ENCODE data around the gene NPAS2. TPM values are rescaled to one million over a fixed set of nuclear protein-coding genes. Genes with fewer than 3 reads are reported as not detected.

The NPAS2 gene
- total RNA-seq, 4 donors from 2014 or later, result 7.7 to 83.2 (median 15.1) TPM

GRCh38 chr2:100976061-100976460 lies 156.1 kb downstream of the NPAS2 start:
- Histone ChIP-seq H3K4me1 (no peaks in the 10 kb centered on the region), H3K4me3 (no peak overlapping the region), H3K9me3 (no peaks in the 10 kb centered on the region), H3K27me3 (no peaks in the 10 kb centered on the region), H3K27ac (no peak overlapping the region), H3K36me3 (peaks cover 0 to 21% (median 0%) of the 10 kb centered on the region in 3 donors)
- TF ChIP-seq POLR2A (IDR thresholded peaks at IDR 0.05) (no peak), EP300 (IDR thresholded peaks at IDR 0.05) (no peak)
- TF ChIP-seq, protein P1, sequence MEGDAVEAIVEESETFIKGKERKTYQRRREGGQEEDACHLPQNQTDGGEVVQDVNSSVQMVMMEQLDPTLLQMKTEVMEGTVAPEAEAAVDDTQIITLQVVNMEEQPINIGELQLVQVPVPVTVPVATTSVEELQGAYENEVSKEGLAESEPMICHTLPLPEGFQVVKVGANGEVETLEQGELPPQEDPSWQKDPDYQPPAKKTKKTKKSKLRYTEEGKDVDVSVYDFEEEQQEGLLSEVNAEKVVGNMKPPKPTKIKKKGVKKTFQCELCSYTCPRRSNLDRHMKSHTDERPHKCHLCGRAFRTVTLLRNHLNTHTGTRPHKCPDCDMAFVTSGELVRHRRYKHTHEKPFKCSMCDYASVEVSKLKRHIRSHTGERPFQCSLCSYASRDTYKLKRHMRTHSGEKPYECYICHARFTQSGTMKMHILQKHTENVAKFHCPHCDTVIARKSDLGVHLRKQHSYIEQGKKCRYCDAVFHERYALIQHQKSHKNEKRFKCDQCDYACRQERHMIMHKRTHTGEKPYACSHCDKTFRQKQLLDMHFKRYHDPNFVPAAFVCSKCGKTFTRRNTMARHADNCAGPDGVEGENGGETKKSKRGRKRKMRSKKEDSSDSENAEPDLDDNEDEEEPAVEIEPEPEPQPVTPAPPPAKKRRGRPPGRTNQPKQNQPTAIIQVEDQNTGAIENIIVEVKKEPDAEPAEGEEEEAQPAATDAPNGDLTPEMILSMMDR (IDR thresholded peaks at IDR 0.05), result no peak
- WGBS, 2 donors, result 94 to 100% methylated on average over 3 to 6 of the region's 6 CpGs
- no peak for DNase-seq (ENCODE audit: low spot score in 2 of 2)

- DNase-seq (ENCODE audit: low spot score in 2 of 2), result no peak
- peaks cover 0 to 16% (median 0%) of the 10 kb centered on the region in 3 donors for H3K36me3 ChIP-seq
- no peak overlapping the region for H3K27ac ChIP-seq
- WGBS, 2 donors, result 77 to 83% methylated on average over 19 of the region's 19 CpGs
- TF ChIP-seq EP300 (IDR thresholded peaks at IDR 0.05) (no peak), POLR2A (IDR thresholded peaks at IDR 0.05) (no peak)
- TF ChIP-seq, protein P1 (IDR thresholded peaks at IDR 0.05), result no peak
- H3K27me3 ChIP-seq, result no peaks in the 10 kb centered on the region
- no peak overlapping the region for H3K4me3 ChIP-seq
- no peaks in the 10 kb centered on the region for H3K9me3 ChIP-seq
- H3K4me1 ChIP-seq, result no peaks in the 10 kb centered on the region
These were observed 156.9 kb downstream of the NPAS2 start for GRCh38 chr2:100976645-100977391.

DNA sequence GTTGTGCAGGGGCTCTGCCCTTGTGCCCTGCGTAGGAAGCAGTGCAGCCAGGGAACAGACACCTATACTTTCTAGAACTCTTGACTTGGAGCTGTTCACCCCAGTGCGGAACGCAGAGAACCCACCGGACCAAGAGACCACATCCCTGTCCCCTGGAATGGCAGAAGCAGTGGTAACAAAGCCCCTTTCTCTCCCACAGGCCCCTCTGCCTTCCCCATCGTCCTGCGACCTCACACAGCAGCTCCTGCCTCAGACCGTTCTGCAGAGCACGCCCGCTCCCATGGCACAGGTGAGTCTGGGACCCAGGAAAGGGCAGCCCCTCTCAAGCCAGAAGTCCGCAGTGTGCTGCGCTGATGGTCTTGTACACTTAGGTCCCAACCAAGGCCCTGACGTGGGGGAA lies 157.6 kb downstream of the NPAS2 start:
- TF ChIP-seq, protein P1 (IDR thresholded peaks at IDR 0.05), result no peak
- no peak for TF ChIP-seq EP300 (IDR thresholded peaks at IDR 0.05)
- TF ChIP-seq POLR2A (IDR thresholded peaks at IDR 0.05), result no peak
- Histone ChIP-seq H3K9me3 (no peaks in the 10 kb centered on the region), H3K27me3 (no peaks in the 10 kb centered on the region), H3K36me3 (peaks cover 0 to 16% (median 0%) of the 10 kb centered on the region in 3 donors), H3K4me1 (no peaks in the 10 kb centered on the region), H3K27ac (no peak overlapping the region), H3K4me3 (no peak overlapping the region)
- no peak for DNase-seq (ENCODE audit: low spot score in 2 of 2)
- WGBS, 2 donors, result 82 to 84% methylated on average over 12 of the region's 12 CpGs

DNA sequence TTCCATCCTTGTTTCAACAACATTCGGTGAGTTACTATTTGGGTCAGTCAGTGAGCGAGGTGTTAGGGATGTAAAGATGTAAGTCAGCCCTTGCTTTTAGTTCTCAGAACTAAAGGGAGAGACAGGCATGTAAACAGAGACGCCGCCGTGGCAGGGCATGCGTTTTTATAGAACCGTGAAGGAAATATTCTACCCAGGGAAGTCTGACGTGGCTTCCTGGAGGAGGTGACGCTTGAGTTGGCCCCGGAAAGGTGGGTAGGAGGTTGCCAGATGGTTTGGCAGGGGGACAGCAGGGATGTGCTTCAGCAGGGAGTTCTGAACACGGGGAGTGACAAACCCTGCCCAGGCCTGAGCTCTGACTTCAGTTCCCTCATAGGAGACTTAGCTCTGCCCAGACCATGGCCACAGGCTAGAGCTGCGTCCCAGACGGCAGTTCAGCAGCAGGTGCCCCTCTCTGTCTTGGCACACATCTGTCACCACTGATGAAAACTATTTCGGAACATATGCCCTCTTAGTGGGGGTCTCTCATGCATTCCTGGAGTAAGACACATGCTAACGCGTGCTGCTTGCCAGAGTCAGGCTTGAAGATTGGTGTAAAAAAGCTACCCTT lies 158.7 kb downstream of the NPAS2 start:
- no peak for DNase-seq (ENCODE audit: low spot score in 2 of 2)
- Histone ChIP-seq H3K4me1 (peaks cover 0 to 6% (median 0%) of the 10 kb centered on the region in 4 donors), H3K27me3 (no peaks in the 10 kb centered on the region), H3K4me3 (no peak overlapping the region), H3K36me3 (peaks cover 0 to 10% (median 0%) of the 10 kb centered on the region in 3 donors), H3K27ac (no peak overlapping the region), H3K9me3 (no peaks in the 10 kb centered on the region)
- WGBS, 2 donors, result 63 to 64% methylated on average over 16 of the region's 16 CpGs
- no peak for TF ChIP-seq EP300 (IDR thresholded peaks at IDR 0.05)
- no peak for TF ChIP-seq POLR2A (IDR thresholded peaks at IDR 0.05)
- TF ChIP-seq, protein P1 (IDR thresholded peaks at IDR 0.05), result no peak

- Histone ChIP-seq H3K4me3 (no peak overlapping the region), H3K27ac (no peak overlapping the region), H3K4me1 (peaks cover 0 to 18% (median 0%) of the 10 kb centered on the region in 4 donors), H3K36me3 (peaks cover 0 to 4% (median 0%) of the 10 kb centered on the region in 3 donors), H3K27me3 (no peaks in the 10 kb centered on the region), H3K9me3 (no peaks in the 10 kb centered on the region)
- no peak for DNase-seq (ENCODE audit: low spot score in 2 of 2)
- TF ChIP-seq POLR2A (IDR thresholded peaks at IDR 0.05), result no peak
- TF ChIP-seq, protein P1 (IDR thresholded peaks at IDR 0.05), result no peak
- no peak for TF ChIP-seq EP300 (IDR thresholded peaks at IDR 0.05)
- WGBS, 2 donors, result 87 to 89% methylated on average over 12 of the region's 12 CpGs
These were observed 160.1 kb downstream of the NPAS2 start for GRCh38 chr2:100980046-100980445.

Data from tibial nerve (tissue), 4 donors.